Natural killer cell (primary cell): Measurements from ENCODE around the gene OR5AR1. TPM values are rescaled to one million over a fixed set of nuclear protein-coding genes. Genes with fewer than 3 reads are reported as not detected.

Experiments used
- ATAC-seq, 3 donors: fragments of 150-1000 bp in 2 of 3; fragments of 200-7000 bp in 1 of 3; cut with Tn5 transposase; 1 replicate in 1 of 3; 2 replicates in 2 of 3; pipeline ENCODE4 v1.10.0; 2021; ENCODE audit warnings: mild to moderate bottlenecking in 2 of 3, moderate library complexity in 2 of 3
- DNase-seq, 2 donors: peaks; one replicate each; pipeline versions ENCODE4 v3.0.0 to v3.0.0-alpha.2; 2013 to 2021; ENCODE audit warnings: mixed read lengths in 1 of 2
- H3K27ac ChIP-seq: one replicate; pipeline ENCODE4 v1.5.1; 2013; ENCODE audit warnings: mild to moderate bottlenecking, low read length
- H3K27me3 ChIP-seq: one replicate; pipeline ENCODE4 v1.6.1; 2013; ENCODE audit warnings: low read length; ENCODE audit not compliant: control insufficient read depth, insufficient read depth
- H3K36me3 ChIP-seq: one replicate; pipeline ENCODE4 v1.6.1; 2013; ENCODE audit warnings: low read length; ENCODE audit not compliant: control insufficient read depth, insufficient read depth
- H3K4me1 ChIP-seq: one replicate; pipeline ENCODE4 v1.6.1; 2013; ENCODE audit warnings: low read length; ENCODE audit not compliant: control insufficient read depth, insufficient read depth
- H3K4me3 ChIP-seq: one replicate; pipeline ENCODE4 v1.5.1; 2013; ENCODE audit warnings: low read length
- H3K9me3 ChIP-seq: one replicate; pipeline ENCODE4 v1.6.1; 2013; ENCODE audit warnings: low read length; ENCODE audit not compliant: control insufficient read depth, insufficient read depth
- H3K27ac Mint-ChIP-seq, 2 donors: one replicate each; pipeline ENCODE4 v1.8.0; 2022; ENCODE audit warnings: mild to moderate bottlenecking in 2 of 2, mixed read lengths in 2 of 2, moderate library complexity in 1 of 2
- H3K27me3 Mint-ChIP-seq, 2 donors: one replicate each; pipeline ENCODE4 v1.8.0; 2022; ENCODE audit warnings: low read depth in 2 of 2, mixed read lengths in 2 of 2
- H3K36me3 Mint-ChIP-seq: one replicate; pipeline ENCODE4 v1.8.0; 2022; ENCODE audit warnings: mixed read lengths
- H3K4me1 Mint-ChIP-seq, 2 donors: one replicate each; pipeline ENCODE4 v1.8.0; 2022; ENCODE audit warnings: mixed read lengths in 2 of 2
- H3K4me3 Mint-ChIP-seq: one replicate; pipeline ENCODE4 v1.8.0; 2022; ENCODE audit warnings: mild to moderate bottlenecking, moderate library complexity, mixed read lengths
- H3K9me3 Mint-ChIP-seq, 2 donors: one replicate each; pipeline ENCODE4 v1.8.0; 2022; ENCODE audit warnings: mixed read lengths in 2 of 2
- WGBS: methylation state at CpG from one replicate; pipeline ENCODE4 v1.1.7; 2013; ENCODE audit warnings: missing lambda C conversion rate; ENCODE audit not compliant: insufficient coverage; 5-methylcytosine and 5-hydroxymethylcytosine counted together
- intact Hi-C: fragments of 100-400 bp; cut with micrococcal nuclease; formaldehyde crosslinking; loops from one replicate; pipeline ENCODE4 v1.14.2; 2022
- total RNA-seq, 4 donors: library from RNA; stranded (reverse); fragments of 120-200 nt in 1 of 4; gene quantifications; one replicate each; pipeline versions ENCODE4 v1.2.3 to v1.2.4, GENCODE V29; 2013 to 2022
- TF ChIP-seq, protein P1 (sequence below): fragments of 200-600 bp; IDR thresholded peaks from one replicate; pipeline ENCODE4 v1.8.0; 2022; ENCODE audit warnings: antibody characterized with exemption

Gene OR5AR1
- total RNA-seq, 3 donors from 2014 or later (not counting 1 experiment from before 2014, with no cell fraction given), result not detected

DNA sequence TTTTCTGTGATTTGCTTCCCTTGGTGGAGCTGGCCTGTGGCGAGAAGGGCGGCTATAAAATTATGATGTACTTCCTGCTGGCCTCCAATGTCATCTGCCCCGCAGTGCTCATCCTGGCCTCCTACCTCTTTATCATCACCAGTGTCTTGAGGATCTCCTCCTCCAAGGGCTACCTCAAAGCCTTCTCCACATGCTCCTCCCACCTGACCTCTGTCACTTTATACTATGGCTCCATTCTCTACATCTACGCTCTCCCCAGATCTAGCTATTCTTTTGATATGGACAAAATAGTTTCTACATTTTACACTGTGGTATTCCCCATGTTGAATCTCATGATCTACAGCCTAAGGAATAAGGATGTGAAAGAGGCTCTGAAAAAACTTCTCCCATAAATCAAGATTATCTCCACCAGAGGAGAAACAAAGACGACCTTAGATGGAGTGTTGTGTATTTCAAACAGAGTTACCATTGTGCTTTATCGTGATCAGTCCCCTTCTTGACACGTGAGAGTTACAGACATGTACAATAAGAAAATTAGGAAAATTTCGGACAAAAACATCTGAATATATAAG lies 37.5 kb downstream of the OR5AR1 start:
- intact Hi-C loops, result no loop called here
- Mint-ChIP-seq H3K27me3 (no peaks in the 10 kb centered on the region), H3K9me3 (peaks cover 13 to 20% of the 10 kb centered on the region in 2 donors), H3K36me3 (no peaks in the 10 kb centered on the region), H3K4me3 (no peak overlapping the region), H3K27ac (no peak overlapping the region), H3K4me1 (no peaks in the 10 kb centered on the region)
- H3K36me3 ChIP-seq, result no peaks in the 10 kb centered on the region
- H3K4me3 ChIP-seq, result no peak overlapping the region
- 76% methylated on average over 6 of the region's 8 CpGs for WGBS
- no peak for ATAC-seq
- no peaks in the 10 kb centered on the region for H3K4me1 ChIP-seq
- H3K27me3 ChIP-seq, result no peaks in the 10 kb centered on the region
- no peak for DNase-seq
- no peak overlapping the region for H3K27ac ChIP-seq
- TF ChIP-seq, protein P1, sequence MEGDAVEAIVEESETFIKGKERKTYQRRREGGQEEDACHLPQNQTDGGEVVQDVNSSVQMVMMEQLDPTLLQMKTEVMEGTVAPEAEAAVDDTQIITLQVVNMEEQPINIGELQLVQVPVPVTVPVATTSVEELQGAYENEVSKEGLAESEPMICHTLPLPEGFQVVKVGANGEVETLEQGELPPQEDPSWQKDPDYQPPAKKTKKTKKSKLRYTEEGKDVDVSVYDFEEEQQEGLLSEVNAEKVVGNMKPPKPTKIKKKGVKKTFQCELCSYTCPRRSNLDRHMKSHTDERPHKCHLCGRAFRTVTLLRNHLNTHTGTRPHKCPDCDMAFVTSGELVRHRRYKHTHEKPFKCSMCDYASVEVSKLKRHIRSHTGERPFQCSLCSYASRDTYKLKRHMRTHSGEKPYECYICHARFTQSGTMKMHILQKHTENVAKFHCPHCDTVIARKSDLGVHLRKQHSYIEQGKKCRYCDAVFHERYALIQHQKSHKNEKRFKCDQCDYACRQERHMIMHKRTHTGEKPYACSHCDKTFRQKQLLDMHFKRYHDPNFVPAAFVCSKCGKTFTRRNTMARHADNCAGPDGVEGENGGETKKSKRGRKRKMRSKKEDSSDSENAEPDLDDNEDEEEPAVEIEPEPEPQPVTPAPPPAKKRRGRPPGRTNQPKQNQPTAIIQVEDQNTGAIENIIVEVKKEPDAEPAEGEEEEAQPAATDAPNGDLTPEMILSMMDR, result no peak
- peaks cover 2% of the 10 kb centered on the region for H3K9me3 ChIP-seq

DNA sequence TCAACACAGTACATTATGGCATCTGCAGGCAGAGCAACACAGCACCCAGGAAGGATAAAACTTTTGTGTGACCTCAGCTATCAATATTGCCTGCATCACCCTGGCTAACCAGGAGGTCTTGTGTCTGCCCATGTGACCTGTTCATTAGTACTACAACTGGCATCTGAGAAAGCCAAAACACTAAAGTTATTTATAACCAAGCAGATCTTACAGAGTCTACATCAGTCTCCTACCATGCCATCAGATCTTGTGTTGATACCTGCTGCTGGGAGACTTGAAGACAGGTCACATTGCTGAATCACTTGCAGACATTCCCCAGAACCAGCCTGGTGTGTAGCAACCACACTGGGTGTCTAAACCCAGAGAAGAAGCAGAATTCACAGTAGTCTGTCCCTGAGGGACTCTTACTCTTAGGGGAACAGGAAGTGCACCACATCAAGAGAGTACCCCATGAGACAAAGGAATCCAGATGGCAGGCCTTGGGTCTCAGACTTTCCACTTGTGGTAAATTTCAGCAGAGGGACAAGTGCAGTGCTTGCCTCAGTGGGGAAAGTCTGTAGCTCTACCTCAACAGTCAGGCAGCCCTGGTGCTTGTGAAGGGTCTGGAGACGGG lies 42.4 kb downstream of the OR5AR1 start:
- intact Hi-C loops, result no loop called here
- ATAC-seq, result no peak
- Mint-ChIP-seq H3K4me3 (no peak overlapping the region), H3K4me1 (no peaks in the 10 kb centered on the region), H3K27me3 (no peaks in the 10 kb centered on the region), H3K27ac (no peak overlapping the region), H3K36me3 (no peaks in the 10 kb centered on the region), H3K9me3 (peaks cover 4 to 7% of the 10 kb centered on the region in 2 donors)
- DNase-seq, result no peak
- Histone ChIP-seq H3K27ac (no peak overlapping the region), H3K36me3 (no peaks in the 10 kb centered on the region), H3K27me3 (no peaks in the 10 kb centered on the region), H3K9me3 (peaks cover 9% of the 10 kb centered on the region), H3K4me1 (no peaks in the 10 kb centered on the region), H3K4me3 (no peak overlapping the region)
- TF ChIP-seq, protein P1, result no peak
- WGBS, result 82% methylated on average over 1 of the region's 1 CpG

DNA sequence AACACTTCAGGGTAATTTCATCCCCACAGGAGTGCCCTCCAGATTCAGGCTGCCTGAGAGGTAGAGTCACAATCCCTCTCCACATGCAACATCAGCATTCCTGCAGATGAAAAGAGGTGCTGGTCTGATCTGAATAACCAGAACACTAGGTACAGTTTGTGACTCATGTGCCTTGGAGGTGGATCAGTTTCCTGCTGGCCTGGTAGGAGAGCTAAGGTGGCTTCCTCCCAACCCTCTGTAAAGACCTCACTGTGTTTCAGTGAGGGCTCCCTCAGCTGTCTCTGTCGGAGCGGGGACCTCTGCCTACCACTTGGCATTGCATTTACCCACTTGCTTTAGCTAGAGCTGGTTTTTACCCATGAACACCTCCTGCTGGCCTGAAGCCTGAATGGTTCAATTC lies 43.0 kb downstream of the OR5AR1 start:
- Histone ChIP-seq H3K4me3 (no peak overlapping the region), H3K4me1 (no peaks in the 10 kb centered on the region), H3K27ac (no peak overlapping the region), H3K27me3 (no peaks in the 10 kb centered on the region), H3K9me3 (peaks cover 9% of the 10 kb centered on the region), H3K36me3 (no peaks in the 10 kb centered on the region)
- Mint-ChIP-seq H3K4me1 (no peaks in the 10 kb centered on the region), H3K9me3 (peaks cover 2 to 5% of the 10 kb centered on the region in 2 donors), H3K27ac (no peak overlapping the region), H3K36me3 (no peaks in the 10 kb centered on the region), H3K4me3 (no peak overlapping the region), H3K27me3 (no peaks in the 10 kb centered on the region)
- TF ChIP-seq, protein P1, result no peak
- intact Hi-C loops, result no loop called here
- 94% methylated on average over 2 of the region's 2 CpGs for WGBS
- no peak for DNase-seq
- no peak for ATAC-seq

DNA sequence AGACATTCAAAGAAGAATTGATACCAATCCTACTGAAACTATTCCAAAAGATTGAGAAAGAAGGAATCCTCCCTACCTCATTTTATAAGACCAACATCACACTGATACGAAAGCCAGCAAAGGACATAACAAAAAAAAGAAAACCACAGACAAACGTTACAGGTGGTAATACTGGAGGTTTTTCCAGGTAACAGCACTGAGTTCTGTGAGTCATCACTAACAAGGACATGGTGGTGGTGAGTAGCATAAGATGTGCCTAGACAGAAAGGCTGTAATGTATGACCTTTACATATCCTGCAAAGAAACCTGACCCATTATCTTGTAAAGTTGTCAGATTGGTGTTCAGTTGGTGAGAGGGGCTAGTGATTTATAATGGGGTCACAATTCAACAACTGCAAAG lies 50.7 kb downstream of the OR5AR1 start:
- Mint-ChIP-seq H3K4me1 (no peaks in the 10 kb centered on the region), H3K27me3 (no peaks in the 10 kb centered on the region), H3K4me3 (no peak overlapping the region), H3K27ac (no peak overlapping the region), H3K36me3 (no peaks in the 10 kb centered on the region), H3K9me3 (peaks cover 12 to 15% of the 10 kb centered on the region in 2 donors)
- TF ChIP-seq, protein P1, result no peak
- intact Hi-C loops, result no loop called here
- no peaks in the 10 kb centered on the region for H3K9me3 ChIP-seq
- no peak overlapping the region for H3K4me3 ChIP-seq
- ATAC-seq, result no peak
- H3K36me3 ChIP-seq, result no peaks in the 10 kb centered on the region
- no peak overlapping the region for H3K27ac ChIP-seq
- no peaks in the 10 kb centered on the region for H3K27me3 ChIP-seq
- DNase-seq, result no peak
- WGBS, result 70% methylated on average over 1 of the region's 2 CpGs
- H3K4me1 ChIP-seq, result no peaks in the 10 kb centered on the region
